ENCODE data around the gene TRAF4. TPM values are rescaled to one million over a fixed set of nuclear protein-coding genes. Genes with fewer than 3 reads are reported as not detected.

The TRAF4 gene
- total and polyA plus RNA-seq, 9 of the 15 experiments (the other 6 are each of a cell fraction or from before 2014, with no cell fraction given): 2.4 to 147 (median 72.4) TPM

- TF ChIP-seq PCBP2 (IDR thresholded peaks at IDR 0.05; ENCODE audit: low read depth, low read length, poor library complexity, severe bottlenecking) (no peak), XRCC5 (IDR thresholded peaks at IDR 0.05; ENCODE audit: low read depth, low read length) (no peak; the same call in 1 of the 2 replicates), HES1 (IDR thresholded peaks at IDR 0.05; ENCODE audit: low read depth) (peak; percentile 79), RFX5 (IDR thresholded peaks at IDR 0.05; ENCODE audit: low read depth, low read length) (no peak), TARDBP (IDR thresholded peaks at IDR 0.05) (peak; percentile 21; the same call in 1 of the 2 replicates), HCFC1 (IDR thresholded peaks at IDR 0.05; ENCODE audit: low read depth, low read length) (no peak), EHMT2 (IDR thresholded peaks at IDR 0.05) (no peak), MCM3 (IDR thresholded peaks at IDR 0.05) (no peak), ZNF764 (CRISPR knock-in tag; IDR thresholded peaks at IDR 0.05; ENCODE audit: low read depth) (no peak), BDP1 (IDR thresholded peaks at IDR 0.05; ENCODE audit: insufficient read depth, insufficient read length) (no peak), PKNOX1 (IDR thresholded peaks at IDR 0.05) (no peak), JUN (IDR thresholded peaks at IDR 0.05; ENCODE audit: borderline replicate concordance, low read depth, low read length) (peak; percentile 13; the same call in 1 of the 2 replicates), JUN (CRISPR knock-in tag; IDR thresholded peaks at IDR 0.05; ENCODE audit: borderline replicate concordance) (no peak), ZBTB2 (IDR thresholded peaks at IDR 0.05) (no peak; the same call in 1 of the 2 replicates), ZNF316 (IDR thresholded peaks at IDR 0.05) (no peak), MED1 (CRISPR knock-in tag; IDR thresholded peaks at IDR 0.05; ENCODE audit: borderline replicate concordance) (no peak), MCM7 (IDR thresholded peaks at IDR 0.05) (no peak)
- TF ChIP-seq, protein P1, sequence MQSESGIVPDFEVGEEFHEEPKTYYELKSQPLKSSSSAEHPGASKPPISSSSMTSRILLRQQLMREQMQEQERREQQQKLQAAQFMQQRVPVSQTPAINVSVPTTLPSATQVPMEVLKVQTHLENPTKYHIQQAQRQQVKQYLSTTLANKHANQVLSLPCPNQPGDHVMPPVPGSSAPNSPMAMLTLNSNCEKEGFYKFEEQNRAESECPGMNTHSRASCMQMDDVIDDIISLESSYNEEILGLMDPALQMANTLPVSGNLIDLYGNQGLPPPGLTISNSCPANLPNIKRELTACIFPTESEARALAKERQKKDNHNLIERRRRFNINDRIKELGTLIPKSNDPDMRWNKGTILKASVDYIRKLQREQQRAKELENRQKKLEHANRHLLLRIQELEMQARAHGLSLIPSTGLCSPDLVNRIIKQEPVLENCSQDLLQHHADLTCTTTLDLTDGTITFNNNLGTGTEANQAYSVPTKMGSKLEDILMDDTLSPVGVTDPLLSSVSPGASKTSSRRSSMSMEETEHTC (IDR thresholded peaks at IDR 0.05): no peak
- TF ChIP-seq, protein P2, sequence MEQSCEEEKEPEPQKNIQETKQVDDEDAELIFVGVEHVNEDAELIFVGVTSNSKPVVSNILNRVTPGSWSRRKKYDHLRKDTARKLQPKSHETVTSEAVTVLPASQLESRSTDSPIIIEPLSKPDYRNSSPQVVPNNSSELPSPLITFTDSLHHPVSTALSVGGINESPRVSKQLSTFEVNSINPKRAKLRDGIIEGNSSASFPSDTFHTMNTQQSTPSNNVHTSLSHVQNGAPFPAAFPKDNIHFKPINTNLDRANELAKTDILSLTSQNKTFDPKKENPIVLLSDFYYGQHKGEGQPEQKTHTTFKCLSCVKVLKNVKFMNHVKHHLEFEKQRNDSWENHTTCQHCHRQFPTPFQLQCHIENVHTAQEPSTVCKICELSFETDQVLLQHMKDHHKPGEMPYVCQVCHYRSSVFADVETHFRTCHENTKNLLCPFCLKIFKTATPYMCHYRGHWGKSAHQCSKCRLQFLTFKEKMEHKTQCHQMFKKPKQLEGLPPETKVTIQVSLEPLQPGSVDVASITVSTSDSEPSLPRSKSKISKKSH (CRISPR knock-in tag; IDR thresholded peaks at IDR 0.05): no peak
- TF ChIP-seq, protein P3, sequence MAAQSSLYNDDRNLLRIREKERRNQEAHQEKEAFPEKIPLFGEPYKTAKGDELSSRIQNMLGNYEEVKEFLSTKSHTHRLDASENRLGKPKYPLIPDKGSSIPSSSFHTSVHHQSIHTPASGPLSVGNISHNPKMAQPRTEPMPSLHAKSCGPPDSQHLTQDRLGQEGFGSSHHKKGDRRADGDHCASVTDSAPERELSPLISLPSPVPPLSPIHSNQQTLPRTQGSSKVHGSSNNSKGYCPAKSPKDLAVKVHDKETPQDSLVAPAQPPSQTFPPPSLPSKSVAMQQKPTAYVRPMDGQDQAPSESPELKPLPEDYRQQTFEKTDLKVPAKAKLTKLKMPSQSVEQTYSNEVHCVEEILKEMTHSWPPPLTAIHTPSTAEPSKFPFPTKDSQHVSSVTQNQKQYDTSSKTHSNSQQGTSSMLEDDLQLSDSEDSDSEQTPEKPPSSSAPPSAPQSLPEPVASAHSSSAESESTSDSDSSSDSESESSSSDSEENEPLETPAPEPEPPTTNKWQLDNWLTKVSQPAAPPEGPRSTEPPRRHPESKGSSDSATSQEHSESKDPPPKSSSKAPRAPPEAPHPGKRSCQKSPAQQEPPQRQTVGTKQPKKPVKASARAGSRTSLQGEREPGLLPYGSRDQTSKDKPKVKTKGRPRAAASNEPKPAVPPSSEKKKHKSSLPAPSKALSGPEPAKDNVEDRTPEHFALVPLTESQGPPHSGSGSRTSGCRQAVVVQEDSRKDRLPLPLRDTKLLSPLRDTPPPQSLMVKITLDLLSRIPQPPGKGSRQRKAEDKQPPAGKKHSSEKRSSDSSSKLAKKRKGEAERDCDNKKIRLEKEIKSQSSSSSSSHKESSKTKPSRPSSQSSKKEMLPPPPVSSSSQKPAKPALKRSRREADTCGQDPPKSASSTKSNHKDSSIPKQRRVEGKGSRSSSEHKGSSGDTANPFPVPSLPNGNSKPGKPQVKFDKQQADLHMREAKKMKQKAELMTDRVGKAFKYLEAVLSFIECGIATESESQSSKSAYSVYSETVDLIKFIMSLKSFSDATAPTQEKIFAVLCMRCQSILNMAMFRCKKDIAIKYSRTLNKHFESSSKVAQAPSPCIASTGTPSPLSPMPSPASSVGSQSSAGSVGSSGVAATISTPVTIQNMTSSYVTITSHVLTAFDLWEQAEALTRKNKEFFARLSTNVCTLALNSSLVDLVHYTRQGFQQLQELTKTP (IDR thresholded peaks at IDR 0.05; ENCODE audit: low read depth in 1 of 2, partially characterized antibody in 2 of 2): no peak
These were observed 18.1 kb upstream of the TRAF4 start (continued) for GRCh38 chr17:28725660-28726225.

All from K562 (cell line).